Dermis blood vessel endothelial cell (primary cell): ENCODE data around the gene AFF1. TPM values are rescaled to one million over a fixed set of nuclear protein-coding genes. Genes with fewer than 3 reads are reported as not detected.
"Not testable (repeated sequence)": the region's sequence is repeated elsewhere in the genome, so short reads cannot be mapped to it uniquely, and the experiment has no call there.

ENCODE experiments used
- DNase-seq: peaks from one replicate; pipeline ENCODE4 v3.0.0; 2010
- total RNA-seq: library from RNA; depleted of rRNA; stranded (reverse); fragments of >200 nt; gene quantifications from 2 replicates; pipeline ENCODE4 v1.2.3, GENCODE V29; 2014

The AFF1 gene
- total RNA-seq, 1 donor from 2014 or later, result 31.0 TPM

DNA sequence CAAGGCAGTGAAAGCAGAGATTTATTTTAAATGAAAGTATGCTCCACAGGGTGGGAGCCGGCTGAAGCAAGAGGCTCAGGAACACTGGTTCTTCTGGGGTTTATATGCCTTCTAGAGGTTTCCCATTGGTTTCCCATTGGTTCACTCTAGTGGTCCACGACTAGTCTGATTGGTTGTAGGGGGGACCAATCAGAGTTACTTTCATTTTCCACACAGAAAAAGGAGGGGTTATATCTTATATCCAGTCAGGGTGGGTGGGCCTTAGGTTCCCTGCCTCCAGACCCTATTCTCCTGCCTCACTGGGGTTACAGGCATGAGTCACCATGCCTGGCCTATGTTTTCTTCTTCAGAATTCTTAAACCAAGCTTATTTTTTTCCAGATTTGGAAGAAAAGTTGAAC is 184.0 kb downstream of the AFF1 start:
- DNase-seq, result peak; percentile 42

DNA sequence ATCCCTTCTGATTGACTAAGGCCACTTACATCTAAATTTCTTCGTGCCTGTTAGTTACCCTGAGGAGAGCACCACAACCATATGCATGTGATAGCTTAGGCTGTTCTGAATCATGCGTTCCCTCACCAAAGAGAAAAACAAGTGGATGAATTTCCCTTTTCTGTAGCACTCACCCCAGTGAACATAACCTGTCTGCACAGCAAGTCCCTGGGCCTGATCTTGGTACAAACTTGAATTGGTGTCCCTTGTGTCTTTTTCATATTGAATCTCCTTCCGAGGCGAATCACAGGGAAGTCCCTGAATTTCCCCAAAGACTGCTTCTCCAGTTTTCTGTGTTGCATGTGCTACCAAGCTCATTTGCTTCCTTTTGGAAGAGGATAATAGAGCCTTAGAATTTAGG is 185.2 kb downstream of the AFF1 start:
- DNase-seq, result no peak

DNA sequence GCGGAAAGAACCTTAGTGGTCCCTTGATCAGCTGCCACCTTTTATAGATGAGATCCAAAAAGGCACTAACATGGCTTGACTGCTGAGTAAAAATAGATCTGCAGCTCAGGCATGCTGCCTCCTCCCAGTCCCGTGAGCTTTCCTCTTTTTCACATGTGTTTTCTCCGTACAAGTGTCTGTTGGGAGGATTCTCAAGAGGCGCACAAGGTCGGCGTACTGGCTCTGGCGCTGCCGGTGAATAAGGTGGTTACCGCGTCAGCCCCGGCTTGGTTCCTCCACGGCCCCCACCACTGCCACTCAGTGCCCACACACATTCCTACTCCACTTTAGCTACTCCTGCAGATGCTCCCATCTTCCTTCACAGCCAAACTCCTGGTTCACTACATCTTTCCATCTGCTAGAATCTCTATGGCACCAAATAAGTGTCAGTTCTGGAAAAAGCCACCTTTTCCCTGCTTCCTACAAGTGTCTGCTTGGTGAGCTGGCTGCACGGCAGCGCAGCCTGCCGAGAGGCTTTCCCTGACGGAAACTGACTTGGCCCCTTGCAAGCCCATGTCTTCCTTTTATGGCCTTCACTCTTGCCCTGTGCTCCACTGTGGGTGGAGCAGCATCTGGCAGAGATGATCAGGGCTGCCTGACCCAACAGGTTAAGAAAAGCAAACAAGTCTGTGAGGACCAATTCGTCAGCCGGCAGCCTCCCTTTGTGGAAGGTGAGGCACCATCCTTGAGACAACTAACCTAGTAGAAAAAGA is 185.8 kb downstream of the AFF1 start:
- DNase-seq, result peak; percentile 65

DNA sequence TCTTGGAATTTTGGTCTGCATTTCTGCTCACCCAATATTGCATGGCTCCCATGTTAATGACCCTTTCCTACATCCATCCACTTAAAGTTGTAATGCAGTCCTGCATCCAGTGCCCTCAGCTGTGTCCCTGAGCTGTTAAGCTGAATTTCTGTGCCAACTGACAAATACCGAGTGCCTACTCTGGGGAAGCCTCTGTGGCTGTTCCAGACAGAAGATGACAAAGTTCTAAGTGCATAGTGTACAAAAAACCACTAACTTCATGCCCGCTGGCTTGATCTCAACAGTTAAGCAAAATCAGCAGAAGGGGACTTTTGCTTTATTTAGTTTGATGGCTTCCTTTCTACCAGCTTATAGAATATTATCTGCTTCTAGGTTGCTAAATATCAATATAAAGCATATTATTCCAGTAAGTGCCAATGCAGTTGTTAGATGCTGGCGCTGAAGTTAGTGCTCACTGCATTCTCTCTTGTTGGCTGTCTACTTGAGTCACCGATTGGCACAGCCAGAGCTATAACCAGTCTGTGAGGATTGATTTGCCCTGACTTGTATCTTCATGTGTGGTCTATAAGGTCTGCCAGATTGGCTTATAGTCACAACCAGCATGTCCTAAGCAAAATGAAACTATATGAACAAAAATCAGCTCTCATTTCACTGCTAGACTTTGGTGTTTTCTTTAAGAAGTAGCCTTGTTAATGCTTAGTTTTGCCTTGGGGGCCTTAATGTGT is 186.7 kb downstream of the AFF1 start:
- no peak for DNase-seq

DNA sequence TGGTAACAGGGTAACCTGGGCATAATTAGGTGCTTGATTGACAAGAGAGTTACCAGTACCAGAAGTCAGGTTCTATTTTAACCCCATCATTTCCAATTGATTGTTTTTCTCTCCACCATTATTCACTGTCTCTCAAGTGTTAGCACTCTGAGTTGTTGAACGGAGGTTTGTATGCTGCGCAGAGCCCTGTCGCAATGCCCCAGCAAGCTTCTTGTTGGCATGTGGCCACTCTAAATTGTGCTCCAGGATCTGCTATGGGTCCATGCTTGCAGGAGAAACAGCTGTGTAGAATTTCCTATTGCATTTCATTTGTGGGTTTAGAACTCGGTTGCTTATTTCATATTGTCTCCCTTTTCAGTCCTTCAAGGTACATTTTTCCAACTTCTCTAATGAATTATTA is 187.4 kb downstream of the AFF1 start:
- no peak for DNase-seq

DNA sequence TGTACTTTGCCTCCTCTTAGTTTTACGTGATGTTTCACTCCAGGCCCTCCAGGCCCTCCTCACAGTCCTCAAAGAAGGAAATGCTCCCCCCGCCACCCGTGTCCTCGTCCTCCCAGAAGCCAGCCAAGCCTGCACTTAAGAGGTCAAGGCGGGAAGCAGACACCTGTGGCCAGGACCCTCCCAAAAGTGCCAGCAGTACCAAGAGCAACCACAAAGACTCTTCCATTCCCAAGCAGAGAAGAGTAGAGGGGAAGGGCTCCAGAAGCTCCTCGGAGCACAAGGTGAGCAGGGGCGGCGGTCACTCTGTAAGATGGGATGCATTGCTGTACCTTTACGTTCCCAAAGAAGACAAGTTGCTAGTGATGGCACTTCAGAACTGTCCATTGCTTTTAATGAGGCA is 191.2 kb downstream of the AFF1 start:
- no peak for DNase-seq

DNA sequence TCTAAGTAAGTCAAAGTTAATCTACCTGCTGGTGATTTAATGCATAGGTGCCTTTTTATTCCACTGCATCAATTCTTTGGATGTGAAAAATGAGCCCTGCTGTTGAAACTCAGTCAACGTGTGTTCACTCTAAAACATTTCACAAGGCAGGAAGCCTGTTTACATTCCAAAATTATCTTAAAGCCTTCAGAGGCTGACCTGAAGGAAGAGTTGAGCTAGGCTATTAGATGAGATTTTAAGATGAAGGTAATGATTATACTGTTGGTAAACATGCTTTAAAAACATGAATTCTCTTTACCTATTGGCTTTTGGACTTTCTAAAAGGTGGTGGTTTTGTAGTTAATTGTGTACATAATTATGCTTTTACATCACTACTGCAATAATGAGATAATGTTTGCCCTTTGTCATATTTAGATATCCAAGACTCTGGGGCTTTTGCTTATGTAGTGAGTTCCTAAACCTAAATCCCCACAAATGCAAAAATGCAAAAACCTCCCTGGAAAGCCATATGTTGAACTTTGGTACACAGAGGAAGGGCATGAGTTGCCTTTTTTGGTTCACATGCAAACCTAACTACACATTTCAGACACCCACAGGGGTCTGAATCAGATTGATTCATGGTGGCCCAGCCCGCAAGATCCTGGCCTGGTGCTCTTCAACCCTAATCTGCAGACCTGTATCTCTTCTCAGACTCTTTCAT is 193.3 kb downstream of the AFF1 start:
- no peak for DNase-seq

DNA sequence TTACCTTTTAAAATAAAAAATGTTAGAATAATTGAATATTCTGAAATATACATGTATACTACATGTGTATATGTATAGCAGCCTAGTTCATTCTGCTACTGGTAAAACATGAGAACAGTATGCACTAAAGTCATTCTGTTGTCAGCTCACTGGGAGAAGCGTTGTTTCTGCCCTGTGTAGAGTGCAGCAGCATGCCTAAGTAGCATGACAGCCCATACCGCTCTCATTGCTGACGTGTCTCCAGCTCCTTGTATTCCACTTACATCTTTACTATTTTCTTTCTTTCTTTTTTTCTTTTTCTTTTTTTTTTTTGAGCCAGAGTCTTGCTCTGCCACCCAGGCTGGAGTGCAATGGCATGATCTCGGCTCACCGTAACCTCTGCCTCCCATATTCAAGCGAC is 194.9 kb downstream of the AFF1 start:
- DNase-seq, result no peak

DNA sequence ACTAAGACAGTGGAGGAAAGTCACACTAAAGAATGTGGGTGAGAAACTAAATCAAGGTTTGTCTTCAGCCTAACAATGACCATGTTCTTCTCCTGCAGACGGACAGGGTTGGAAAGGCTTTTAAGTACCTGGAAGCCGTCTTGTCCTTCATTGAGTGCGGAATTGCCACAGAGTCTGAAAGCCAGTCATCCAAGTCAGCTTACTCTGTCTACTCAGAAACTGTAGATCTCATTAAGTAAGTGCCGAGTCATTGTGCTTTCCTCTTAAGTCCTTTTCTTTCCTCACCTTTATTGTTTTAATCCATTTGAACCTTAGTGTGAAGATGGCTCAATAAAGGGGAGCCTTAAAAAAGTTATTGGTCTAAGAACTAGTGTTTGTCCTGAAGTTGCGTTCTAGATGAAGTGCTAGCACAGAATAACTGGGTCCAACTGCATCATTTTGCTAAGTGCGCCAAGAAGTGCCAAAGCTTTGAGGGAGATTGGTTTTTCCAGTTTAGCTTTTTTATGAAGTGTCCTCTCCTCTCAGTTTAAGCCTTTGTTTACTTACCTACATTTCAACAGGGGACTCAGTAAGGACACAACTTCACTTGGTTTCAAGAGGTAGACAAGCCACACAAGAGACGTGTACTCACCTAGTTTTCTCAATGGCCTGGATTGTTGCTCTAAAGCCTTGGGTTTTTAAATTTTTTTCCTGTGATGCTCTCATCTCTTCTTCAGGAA is 196.3 kb downstream of the AFF1 start:
- DNase-seq, result no peak

DNA sequence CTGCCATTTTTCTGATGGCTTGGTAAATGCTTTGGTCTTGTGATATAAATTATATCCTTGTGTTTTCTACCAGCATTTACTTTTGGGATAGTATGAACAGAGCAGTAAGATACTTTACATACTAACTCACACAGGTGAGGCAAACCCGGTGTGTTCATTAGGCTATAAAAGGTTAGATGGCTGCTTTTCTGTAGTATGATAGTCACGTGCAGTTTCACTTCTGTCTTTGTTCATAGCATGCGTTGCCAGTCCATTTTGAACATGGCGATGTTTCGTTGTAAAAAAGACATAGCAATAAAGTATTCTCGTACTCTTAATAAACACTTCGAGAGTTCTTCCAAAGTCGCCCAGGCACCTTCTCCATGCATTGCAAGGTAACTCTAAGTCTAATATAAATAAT is 197.2 kb downstream of the AFF1 start:
- no peak for DNase-seq

DNA sequence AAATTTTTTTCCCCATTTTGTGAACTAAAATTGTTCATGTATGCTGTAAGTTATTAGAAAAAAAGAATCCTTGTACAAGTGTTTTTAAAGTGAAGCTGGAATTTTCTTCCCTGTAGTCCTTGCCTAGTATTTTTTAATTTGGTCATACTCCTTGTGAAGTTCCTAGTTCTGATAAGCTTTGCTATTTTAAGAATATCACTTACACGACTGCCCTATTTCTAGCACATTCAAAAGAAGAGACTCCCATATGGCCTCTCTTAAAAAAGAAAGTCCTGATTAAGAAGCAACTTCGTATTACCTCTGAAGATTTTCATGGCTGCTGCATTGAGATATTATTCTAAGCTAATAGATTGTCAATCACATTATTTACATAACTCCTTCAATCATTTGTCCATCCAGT is 198.4 kb downstream of the AFF1 start:
- DNase-seq, result no peak

DNA sequence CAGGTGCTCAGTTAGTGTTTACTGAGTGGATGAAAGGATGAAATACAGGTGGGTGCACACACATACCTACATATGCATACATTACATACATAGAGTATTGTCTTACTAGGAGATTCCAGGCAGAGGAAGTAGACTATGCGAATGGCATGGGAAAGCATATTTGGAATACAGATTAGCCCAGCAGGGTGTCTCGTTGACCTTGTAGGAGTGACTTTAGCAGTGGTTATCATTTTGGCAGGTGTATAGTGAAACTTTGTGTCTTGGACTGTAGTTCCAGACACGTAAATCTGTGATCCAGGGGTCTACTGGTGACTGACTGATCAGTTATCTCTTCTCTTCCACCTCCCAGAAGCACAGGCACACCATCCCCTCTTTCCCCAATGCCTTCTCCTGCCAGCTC is 199.3 kb downstream of the AFF1 start:
- DNase-seq, result no peak

DNA sequence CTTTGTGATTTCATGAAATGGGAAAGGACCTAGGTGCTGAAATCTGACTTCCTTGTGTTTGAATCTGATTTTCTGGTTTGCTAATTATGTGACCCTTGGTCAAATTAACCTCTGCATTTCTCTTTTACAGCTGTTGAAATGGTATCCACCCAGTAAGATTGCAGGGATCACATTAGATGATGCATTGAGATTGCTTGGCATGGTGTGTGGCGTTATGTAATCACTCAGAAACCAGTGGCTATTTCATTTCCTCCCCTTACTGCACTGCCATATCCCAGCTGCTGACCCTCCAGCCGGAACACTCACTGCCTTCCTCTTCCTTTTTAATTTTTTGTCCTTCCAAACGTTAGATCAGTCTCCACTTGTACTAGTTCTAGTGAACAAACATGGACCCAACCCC is 206.6 kb downstream of the AFF1 start:
- DNase-seq, result no peak

DNA sequence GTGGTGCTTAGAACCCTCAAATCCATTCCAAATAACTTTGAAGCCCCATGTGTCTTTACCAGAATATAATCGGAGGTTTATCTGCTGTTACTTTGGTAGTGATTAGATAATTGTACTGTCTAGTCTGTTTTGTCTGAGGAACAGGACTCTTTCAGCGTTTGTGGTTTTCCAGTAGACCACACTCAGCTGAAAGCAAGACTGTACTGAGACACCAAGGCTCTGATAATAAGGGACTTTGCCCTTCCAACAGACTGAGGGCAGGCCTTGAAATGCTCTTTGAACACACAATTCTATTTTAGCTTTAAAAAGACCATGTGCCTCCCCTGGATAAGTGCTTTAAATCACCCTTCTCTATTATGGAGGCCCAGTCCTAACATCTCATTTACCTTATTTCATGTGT is 209.5 kb downstream of the AFF1 start:
- no peak for DNase-seq

DNA sequence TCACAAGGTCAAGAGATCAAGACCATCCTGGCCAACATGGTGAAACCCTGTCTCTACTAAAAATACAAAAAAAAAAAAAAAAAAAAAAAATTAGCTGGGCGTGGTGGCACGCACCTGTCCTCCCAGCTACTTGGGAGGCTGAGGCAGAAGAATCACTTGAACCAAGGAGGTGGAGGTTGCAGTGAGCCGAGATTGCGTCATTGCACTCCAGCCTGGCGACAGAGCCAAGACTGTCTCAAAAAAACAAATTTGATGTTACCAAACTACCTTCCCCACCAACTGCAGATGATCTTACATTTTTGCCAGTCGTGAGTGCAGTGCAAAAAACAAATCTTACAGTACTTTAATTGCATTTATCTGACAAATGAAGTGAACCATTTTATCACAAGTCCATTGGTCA is 211.1 kb downstream of the AFF1 start:
- not testable (repeated sequence) for DNase-seq

DNA sequence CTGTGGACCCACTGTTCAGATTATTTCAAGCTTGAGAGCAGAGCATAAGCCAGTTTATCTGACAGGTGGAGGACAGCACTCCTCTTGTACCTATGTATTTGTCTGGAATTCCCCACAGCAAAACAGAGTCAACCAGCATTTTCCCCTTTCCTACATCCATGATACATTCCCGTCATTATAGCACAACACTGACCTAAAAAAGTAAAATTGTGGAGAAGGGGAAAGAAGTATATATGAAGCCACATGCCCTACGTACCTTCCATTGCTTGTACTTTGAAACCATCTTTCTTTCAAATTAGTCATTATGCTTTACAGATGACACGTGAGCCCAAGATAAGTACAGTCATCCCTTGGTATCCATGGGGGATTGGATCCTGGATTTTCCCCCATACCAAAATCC is 212.3 kb downstream of the AFF1 start:
- DNase-seq, result no peak

DNA sequence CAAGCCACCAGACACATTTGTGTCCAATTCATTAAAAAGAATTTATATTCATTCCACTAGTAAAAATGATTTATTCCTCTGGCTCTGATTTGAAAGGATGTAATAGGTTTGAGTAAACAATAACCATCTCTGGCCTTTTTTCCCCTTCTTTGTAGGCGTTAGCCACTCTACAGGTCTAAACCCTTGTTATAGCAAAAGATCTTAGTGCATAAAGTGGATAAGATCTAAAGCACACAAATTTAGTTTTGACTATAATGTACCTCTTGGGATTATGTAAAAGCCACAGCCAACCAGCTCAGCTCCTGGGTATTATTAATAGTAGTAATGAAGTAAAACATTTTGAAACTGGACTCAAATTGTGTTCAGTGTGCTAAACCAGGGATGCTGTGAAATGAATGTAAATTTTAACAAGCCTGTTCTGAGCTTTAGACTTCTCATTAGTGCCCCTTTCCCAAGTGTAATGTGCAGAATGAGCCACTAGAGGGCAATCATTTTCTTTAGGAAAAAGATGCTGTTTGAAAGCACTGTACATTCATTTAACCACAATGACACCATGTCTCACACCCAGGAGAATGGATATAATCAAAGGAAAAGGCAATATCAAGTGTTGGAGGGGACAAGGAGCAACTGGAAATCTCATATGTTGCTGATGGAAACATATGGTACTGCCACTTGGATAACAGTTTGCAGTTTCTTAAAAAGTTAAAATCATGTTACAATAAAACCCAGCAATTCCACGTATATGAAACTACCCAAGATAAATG is 215.9 kb downstream of the AFF1 start:
- DNase-seq, result peak; percentile 83

DNA sequence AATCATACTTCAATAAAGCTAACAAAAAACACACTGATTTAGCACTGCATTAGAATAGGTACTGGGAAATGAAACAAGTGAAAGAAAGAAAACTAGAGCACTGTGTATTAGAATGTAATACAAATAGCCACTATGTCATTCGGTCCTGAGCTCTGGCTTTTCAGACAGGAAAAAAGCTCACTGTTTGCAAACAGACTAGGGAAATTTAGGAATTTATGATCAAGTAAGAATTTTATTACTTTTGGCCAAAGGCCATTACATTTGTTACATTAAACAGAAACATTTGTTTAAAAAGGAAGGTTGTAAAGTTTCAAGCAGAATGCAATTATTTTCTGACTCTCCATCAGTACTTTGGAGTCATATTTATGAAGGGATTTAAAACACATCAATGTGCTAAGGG is 216.9 kb downstream of the AFF1 start:
- DNase-seq, result no peak

DNA sequence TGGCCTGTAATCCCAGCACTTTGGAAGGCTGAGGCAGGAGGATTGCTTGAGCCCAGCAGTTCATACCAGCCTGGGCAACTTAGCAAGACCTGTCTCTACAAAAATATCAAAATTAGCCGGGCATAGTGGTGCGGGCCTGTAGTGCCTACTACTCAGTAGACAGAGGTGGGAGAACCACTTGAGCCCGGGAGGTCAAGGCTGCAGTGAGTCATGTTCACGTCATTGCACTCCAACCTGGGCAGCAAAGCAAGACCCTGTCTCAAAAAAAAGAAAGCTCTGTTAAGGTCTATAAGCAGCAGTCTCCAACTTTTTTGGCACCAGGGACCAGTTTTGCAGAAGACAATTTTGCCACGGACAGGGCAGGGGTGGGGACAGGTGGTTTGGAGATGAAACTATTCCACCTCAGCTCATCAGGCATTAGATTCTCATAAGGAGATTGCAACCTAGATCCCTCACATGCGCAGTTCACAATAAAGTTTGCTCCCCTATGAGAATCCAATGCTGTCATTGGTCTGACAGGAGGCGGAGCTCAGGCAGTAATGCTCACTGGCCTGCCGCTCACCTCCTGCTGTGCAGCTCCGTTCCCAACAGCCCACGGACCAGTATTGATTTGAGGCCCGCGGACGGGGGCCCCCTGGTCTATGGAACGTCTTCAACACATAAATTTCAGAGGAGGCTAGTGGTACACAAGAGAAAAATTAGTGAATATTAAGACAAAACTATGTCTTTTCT is 217.7 kb downstream of the AFF1 start:
- no peak for DNase-seq

DNA sequence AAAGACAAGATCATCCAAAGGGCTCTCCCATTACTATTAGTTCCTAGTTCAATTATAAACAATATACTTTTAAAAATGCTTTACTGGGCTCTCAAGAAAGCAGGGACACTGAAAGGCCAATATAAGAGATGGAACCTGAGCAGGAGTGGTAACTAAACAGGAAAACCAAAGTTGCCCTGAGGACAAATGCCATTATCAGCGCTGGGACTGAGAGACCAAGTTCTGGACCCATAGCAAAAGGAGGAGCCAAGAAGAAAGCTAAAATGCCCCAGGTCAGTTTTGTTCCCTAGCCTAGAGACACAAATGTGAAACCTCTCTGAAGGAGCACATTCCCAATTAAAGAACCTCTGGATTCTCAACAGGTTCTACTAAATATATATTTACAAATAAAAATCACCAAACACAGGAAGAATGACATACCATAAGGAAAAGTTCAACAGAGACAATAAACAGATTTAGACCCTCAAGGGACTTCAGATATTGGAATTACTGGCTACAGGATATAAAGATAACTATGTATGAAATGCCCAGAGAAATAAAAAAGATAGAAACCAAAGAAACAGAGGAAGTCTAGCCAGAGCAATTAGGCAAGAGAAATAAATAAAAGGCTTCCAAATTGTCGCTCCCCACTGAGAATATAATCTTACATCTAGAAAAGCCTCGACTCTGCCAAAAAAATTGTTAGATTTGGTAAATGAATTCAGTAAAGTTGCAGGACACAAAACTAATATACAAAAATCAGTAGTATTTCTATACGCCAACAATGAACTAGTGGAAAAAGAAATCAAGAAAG is 218.5 kb downstream of the AFF1 start:
- no peak for DNase-seq

DNA sequence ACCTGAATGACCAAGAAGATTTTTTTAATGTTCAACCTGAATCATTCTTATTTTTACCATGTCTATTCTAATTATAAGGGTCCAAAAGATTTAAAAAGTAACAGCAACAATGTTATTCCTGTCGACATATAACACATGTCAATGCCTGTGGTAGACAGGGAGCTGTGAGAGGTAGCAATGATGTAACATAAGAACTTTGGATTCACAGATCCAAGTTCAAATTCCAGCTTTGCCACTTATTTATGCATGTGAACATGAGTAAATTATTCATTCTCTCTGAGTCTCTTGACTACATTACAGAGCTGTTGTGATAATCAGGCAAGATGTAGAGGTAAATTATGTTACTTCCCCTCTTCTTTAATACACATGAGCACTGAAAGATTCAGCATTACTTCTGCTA is 231.1 kb downstream of the AFF1 start:
- no peak for DNase-seq
